ENCODE measurements around the gene ZDHHC21.

The ZDHHC21 gene

DNA sequence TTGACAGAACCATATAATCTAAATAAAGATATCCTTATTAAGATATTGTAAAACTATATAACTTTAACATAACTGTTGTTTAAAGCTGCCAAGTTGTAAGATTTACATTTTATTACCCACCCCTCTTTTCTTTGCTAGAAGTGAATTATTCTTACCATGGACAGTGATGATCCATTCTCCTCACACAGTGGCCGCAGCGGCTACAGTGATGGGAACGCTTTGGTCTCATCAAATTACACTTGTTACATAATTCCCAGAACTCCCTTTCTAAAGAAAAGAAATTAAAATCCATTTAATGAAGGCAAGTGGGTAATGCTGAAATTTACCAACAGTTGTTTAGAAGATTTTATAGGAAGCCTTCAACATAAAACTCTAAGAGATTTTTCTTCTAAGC, 31.2 kb downstream of the ZDHHC21 start:
- H3K4me3 ChIP-seq (ENCODE audit: low read depth, low read length) = no peak overlapping the region
- TF ChIP-seq, protein P1, sequence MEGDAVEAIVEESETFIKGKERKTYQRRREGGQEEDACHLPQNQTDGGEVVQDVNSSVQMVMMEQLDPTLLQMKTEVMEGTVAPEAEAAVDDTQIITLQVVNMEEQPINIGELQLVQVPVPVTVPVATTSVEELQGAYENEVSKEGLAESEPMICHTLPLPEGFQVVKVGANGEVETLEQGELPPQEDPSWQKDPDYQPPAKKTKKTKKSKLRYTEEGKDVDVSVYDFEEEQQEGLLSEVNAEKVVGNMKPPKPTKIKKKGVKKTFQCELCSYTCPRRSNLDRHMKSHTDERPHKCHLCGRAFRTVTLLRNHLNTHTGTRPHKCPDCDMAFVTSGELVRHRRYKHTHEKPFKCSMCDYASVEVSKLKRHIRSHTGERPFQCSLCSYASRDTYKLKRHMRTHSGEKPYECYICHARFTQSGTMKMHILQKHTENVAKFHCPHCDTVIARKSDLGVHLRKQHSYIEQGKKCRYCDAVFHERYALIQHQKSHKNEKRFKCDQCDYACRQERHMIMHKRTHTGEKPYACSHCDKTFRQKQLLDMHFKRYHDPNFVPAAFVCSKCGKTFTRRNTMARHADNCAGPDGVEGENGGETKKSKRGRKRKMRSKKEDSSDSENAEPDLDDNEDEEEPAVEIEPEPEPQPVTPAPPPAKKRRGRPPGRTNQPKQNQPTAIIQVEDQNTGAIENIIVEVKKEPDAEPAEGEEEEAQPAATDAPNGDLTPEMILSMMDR (IDR thresholded peaks at IDR 0.05; ENCODE audit: borderline replicate concordance, insufficient read depth, low read depth, low read length) = no peak

DNA sequence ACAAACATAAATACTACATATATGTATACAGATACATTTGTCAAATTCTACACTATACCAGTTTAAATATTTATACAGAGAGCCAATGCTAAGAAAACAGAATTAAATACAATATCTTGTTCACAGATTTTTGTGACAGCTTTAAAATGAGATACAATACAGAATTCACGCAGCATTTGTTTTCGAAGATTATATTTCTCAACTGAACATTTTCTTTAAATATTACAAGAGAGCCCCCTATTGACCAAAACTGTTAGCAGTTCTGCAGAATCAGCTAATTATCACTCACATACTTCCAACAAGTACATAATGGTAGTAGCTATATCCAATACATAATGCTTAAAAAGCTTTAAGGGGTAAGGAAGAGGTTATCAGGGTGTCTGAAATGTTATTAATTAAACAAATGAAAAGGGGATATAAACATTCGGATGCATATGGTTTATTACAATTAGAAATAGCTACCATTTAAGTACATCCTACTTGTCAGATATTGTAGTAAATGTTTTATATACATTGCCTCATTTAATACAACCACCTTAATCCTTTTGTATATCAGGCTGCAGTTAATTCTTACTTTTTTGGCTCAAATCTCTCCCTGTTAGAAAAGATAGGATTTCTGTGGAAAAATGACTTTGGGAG, 31.7 kb downstream of the ZDHHC21 start:
- no peak overlapping the region for H3K4me3 ChIP-seq (ENCODE audit: low read depth, low read length)
- TF ChIP-seq, protein P1 (IDR thresholded peaks at IDR 0.05; ENCODE audit: borderline replicate concordance, insufficient read depth, low read depth, low read length) = 0 out of 2 replicates have a peak, but pooled peaks have one; percentile 12

DNA sequence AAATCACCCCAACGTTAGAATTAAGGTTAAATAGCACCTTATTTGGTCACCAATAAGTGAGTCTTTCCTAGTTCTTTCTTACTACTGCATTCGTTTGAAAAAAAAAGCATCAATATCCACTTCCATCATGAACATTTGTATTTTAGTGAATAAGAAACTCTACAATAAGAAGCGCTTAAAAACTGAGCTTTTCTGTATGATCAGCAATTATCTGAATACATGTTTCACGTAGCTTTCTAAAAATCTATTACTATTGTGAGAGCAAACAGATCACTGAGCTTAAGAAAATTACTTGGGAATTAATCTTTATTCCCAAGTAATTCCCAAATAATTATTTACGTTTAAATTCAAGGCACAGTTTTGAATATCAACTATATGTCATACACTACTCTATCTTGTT, 32.5 kb downstream of the ZDHHC21 start:
- TF ChIP-seq, protein P1 (IDR thresholded peaks at IDR 0.05; ENCODE audit: borderline replicate concordance, insufficient read depth, low read depth, low read length) = no peak
- H3K4me3 ChIP-seq (ENCODE audit: low read depth, low read length) = no peak overlapping the region

- no peak overlapping the region for H3K4me3 ChIP-seq (ENCODE audit: low read depth, low read length)
- TF ChIP-seq, protein P1 (IDR thresholded peaks at IDR 0.05; ENCODE audit: borderline replicate concordance, insufficient read depth, low read depth, low read length) = no peak
Observed at GRCh38 chr9:14654932-14655331, 38.3 kb downstream of the ZDHHC21 start.

DNA sequence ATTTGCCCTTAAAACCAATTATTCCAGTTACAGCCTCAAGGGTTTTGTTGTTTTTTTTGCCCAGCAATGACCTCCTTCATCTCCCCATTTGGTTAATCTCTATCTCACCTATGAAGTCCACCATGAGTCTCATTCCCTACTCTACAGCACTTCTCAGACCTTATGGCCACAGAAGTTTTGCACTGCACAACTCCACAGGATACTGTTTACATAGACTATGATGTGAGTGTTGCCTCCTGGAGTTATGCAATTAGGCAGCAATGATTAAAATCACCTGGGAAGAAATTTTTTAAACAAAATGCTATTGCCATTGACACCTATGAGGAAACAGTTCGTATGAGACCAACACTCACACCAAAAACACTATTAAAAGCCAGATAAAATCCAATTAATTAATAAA, 39.7 kb downstream of the ZDHHC21 start:
- H3K4me3 ChIP-seq (ENCODE audit: low read depth, low read length) = no peak overlapping the region
- TF ChIP-seq, protein P1 (IDR thresholded peaks at IDR 0.05; ENCODE audit: borderline replicate concordance, insufficient read depth, low read depth, low read length) = no peak

DNA sequence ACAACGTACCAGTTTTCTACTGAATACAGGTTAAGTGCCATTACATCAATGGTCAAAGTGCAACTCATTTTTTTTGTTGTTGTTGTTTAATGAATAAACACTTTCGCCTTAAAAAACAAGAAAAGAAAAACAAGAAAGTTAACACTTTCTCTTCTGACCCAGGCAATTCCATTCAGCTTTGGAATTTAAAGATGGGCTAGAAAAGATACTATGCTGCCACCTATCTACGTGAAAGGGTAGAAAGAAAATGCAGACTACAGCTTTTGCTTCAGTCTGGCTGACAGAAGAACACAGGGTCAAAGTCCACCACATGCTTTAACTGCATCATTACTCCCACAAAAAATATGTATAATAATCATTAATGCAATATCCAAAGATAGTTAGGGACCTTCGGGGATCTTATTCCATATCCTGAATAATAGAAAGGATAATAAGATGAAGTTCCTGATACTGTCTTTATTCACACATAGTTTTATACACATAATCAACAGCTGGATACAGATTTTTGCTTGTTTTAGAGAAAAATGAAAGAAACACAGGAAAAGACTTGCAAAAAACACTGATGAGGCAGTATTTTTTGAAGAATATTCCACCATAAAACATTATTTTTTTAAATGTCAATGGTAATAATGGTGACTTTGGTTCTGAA, 40.4 kb downstream of the ZDHHC21 start:
- TF ChIP-seq, protein P1 (IDR thresholded peaks at IDR 0.05; ENCODE audit: borderline replicate concordance, insufficient read depth, low read depth, low read length) = peak; percentile 11; the same call in 1 of the 2 replicates
- H3K4me3 ChIP-seq (ENCODE audit: low read depth, low read length) = no peak overlapping the region

DNA sequence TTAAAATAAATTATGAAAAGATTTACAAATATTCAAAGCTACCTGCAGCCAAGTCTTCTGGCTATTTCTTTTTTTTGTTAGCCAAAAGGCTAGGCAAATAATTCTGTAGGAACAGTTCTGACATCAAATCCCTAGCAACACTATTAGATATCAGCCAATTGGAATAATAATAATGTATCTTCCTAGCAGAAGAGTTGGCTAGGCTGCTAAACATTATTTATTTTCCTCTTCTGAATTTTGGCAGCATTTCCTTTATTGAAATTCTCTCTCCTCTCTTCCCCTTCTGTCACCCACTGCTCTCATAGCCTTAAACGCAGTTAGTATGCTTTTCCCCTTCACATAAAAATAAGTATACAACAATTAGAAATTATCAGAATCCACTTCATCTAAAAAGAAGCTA, 42.6 kb downstream of the ZDHHC21 start:
- no peak overlapping the region for H3K4me3 ChIP-seq (ENCODE audit: low read depth, low read length)
- TF ChIP-seq, protein P1 (IDR thresholded peaks at IDR 0.05; ENCODE audit: borderline replicate concordance, insufficient read depth, low read depth, low read length) = no peak

Data from GM12875 (cell line).